GM18526 (cell line): ENCODE results near the gene SHB.

Experiments
- POLR2A ChIP-seq: IDR thresholded peaks from 3 replicates; pipeline ENCODE4 v1.6.1; 2011; ENCODE audit not compliant: insufficient read length; ENCODE audit errors: extremely low read depth

SHB gene

DNA sequence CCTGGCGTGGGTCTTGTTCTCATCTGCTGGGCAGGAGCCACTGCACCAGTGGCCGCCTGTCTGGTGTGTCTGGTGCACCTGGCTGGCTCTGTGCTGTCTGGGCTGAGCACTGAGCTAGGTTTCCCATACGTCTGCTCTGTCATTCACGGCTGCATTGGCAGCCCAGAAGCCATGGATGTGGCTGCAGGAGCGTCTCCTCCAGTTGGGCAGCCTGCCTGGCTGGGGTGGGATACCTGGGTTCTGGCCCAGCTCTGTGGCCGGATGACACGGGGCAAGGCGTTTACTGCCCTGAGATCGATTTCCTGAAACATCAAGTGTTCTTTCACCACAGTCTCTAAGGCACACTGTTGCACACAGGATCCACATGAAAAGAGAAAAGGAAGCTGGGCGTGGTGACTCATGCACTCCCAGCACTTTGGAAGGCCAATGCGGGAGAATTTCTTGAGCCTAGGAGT lies 139.6 kb downstream of the SHB start:
- no peak for TF ChIP-seq POLR2A

DNA sequence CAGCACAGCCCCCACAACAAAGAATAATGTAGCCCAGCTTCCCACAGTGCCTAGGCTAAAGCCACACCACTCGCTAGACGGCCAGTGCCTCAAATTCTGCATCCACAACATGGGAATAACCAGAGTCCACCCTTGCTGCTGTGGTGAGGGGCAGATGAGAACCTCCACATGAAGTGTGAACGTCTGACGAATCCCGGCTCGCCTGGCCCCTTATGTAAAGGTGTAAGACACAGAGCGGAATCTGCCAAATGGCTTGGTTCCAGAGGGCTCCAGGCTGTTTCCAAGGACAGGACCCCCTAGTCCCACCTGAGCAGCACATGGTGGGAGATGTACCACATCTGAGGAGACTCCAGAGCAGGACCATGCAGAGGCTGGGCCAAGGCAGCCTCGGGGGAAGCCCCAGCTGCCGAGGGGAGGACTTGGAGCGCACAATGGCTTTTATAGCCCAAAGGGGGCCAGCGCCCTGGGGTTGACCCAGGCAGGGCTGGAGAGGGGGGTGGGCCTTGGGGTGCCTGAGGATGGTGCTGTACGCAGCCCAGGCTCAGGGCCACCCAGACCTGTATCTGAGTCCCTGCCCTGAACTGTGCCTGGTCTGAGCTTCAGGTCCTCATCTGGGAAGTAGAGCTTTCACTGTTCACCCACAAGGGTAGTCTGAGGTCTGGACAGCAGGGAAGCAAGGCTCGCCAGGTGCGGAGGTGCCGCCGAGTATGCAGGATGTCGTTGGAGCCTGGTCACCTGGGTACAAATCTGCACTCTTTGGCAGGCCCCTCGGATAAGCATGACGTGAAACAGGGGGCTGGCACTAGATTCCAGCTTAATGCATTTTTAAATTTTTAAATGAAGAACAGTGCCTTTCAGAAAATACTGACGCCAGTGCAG lies 140.2 kb downstream of the SHB start:
- TF ChIP-seq POLR2A: no peak

DNA sequence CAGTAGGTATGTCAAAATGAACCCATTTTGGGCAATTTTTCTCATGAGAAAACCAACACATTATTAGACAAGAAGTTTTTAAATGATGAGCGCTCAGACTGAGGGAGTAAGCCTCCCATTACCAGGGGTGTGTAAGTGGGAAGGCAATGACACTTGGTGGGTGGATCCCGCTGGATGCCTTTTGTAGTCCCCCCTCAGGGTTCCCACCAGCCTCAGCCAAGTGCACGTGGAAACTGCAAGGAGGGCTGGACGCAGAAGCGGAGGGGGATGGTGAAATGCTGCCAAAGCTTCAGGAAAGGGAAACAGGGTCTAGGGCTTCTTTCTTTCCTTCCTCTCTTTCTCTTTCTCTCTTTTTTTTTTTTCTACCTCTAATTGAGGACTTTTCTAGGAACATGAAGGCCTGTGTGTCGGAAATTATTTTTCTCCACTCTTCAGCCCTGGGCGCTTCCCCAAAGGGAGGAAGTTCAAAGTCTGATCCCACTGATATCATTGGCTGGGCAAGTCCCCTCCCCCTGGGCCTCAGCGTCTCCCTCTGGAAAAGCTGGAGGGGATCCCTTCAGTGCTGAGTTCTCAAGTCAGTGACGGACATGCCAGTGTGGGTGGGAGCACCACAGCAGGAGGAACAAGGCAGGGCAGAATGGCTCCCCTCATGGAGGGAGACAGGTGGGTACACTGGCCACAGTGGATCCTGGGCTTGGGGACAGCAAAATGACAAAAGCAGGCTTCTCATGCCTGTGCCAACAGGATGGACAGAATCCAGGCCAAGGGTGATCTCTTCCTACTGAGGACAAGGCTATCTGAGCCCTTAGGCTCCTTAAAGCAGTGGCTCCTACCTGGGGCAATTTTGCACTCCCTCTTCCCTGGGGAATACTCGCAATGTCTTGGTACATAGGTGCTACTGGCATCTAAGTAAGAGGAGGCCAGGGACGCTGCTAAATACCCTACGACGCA lies 141.2 kb downstream of the SHB start:
- no peak for TF ChIP-seq POLR2A

DNA sequence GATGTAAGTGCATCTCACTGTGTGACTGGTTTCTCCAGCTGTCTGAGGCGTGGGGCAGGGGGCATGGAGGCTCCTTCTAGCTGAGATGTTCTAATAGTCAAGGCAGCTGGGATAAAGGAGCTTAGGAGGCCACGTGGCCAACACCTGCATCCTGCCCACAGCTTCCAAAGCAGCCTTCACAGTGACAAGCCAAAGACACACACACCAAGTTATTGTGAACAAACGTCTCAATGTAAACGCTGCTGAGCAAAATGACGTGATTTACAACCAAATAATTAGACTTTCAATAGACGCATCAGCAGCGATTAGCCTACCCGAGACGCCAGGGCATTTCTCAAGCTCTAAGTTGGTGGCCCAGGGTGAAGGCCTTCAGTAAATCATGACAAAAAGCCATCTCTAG lies 141.9 kb downstream of the SHB start:
- no peak for TF ChIP-seq POLR2A

DNA sequence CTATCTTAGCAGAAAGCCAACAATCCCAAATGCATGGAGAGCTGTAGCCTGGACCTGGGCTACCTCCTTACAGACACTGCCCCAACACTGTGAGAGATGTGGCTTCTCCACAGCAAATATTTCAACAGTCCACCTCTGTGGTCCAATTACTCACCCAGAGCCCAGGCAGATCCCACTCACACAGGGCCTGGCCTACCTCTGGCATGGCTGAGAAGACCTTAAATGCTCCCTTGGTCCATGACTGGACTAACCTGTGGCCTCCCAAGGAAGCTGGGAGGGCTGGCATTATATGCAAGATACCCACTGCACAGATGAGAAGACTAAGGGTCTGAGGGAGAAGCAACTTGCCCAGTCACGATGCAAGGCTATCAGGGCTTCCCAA lies 142.3 kb downstream of the SHB start:
- TF ChIP-seq POLR2A: no peak

DNA sequence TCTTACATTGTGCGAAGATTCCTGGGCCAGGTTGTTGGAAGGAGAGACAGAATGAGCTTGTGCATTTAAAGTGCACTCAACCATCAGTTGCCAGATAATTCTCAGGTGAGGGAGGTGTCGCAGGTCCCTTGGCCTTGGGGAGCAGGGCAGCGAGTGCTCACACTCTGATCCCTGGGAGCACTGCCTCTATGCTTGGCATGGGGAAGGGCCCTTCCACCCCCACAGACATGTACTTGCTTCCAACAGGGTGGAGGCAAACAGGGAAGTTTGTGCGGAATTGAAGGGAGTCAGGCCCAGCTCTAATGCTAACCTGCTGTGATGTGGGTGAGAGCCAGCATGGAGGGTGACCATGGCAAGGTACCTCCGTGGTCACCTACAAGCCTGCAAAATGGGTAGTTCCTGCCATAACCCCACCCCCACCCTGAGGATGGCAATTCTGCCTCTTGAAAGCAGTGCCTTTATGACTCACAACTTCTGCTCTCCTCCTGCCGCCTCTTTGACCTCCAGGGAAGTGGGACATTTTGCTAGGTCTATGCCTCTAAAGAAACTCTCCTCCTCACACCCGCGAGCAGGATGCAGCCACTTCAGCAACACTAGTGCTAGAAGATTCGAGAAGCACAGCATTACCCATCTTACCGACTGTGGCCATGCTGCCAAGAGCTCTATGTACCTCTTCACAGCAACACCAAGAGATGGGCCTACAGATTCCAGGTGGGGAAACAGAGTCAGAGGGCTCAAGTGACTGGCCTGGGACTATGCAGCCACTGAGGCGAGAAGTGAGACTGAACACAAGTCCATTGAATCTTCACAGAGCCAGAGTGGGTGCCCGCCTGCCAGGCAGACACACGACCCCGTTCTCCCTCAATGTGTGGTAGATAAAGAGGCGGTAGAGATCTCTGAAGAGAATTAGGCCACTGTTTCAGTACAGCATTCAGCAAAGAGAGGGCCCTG lies 143.0 kb downstream of the SHB start:
- no peak for TF ChIP-seq POLR2A

DNA sequence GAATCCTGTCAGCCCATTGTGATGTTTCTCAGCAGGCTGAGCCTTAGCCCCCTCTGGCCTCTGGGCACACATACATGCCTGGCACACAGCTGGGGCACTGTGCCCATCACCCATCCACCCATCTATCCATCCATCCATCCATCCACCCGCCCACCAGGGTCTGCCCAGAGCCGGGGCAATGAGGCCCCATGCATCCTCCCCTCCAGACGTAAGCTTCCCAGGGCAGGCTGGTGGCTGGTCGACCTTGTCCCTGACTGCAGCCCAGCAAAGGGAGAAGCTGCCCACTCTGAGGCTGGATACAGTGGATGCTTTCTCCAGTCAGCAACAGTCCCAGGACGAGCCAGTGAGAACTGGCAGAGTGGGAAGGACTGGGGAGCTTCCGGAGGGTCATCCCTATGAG lies 144.0 kb downstream of the SHB start:
- no peak for TF ChIP-seq POLR2A

DNA sequence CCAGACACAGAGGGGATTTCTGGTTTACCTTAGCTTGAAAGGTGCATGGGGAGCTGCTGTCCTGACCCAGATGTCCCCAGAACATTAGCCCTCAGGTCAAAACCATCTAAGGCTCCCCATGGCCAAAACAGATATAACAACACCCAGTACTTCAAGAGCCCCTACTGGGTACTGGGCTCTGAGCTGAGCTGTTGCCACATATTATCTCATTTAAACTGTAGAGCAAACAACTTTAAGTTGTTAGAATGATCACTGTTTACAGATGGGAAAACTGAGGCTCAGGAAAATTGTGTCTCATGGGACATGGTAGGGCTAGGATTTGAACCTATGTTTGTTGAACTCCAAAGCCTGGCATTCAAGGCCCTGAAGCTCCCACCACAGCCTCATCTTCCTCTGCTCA lies 144.5 kb downstream of the SHB start:
- no peak for TF ChIP-seq POLR2A

DNA sequence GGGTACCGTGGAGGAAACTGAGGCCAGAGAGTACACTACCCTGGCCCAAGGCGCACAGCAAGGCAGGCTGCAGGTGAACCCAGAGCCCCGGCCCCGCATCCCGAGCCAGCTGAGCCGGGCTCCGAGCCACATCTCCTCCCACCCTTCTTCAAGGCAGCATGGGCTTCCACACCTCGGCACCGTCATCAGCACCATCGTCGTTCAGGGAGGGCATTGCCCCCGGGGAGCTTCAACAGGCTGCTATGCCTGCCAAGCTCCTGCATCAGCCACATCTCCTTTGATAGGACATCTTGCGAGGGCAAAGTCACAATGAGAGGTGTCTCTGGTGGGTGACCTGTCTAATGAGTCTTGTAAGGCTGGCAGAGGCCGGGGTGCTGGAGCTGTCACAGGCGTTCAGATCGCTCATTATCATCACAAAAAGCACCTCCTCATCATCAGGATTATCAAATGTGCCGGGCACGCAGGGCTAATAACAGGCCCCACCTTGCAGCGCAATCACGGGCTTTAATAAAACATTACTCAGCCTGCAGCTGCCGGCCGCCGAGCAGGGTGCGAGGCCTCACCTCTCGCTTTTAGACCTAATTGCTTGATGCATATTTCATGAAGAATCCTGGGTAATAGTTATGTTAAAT lies 145.1 kb downstream of the SHB start:
- no peak for TF ChIP-seq POLR2A

DNA sequence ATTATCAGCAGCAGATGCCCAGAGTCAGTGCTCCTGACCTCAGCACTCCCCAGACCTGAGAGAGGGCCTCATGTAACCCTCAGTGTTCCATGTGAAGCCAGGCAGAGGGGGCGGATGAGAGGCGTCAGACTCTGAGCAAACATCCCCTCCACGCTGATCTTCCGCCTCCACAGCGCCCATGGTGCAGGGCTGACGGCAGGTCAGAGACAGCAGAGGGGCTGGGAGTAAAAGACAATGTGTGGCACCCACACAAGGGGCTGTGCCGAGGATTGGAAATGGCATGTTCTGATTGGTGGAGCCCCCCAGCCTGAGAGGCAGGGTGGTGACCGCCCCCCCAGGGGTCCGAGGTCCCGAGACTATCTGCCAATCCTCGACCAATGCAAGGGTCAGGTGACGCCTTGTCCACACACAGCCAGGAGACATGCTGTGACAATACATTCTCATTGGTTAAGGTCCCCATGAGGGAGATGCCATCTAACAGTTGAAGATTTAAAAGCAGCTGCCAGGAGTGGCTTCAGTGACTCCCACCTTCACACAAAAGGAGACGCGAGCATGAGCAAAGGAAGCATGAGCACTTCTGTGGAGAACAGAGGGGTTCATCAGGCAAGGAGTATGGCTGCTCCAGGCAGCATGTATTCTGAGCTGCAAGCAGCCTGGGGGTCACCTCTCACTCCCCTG lies 145.8 kb downstream of the SHB start:
- TF ChIP-seq POLR2A: no peak

DNA sequence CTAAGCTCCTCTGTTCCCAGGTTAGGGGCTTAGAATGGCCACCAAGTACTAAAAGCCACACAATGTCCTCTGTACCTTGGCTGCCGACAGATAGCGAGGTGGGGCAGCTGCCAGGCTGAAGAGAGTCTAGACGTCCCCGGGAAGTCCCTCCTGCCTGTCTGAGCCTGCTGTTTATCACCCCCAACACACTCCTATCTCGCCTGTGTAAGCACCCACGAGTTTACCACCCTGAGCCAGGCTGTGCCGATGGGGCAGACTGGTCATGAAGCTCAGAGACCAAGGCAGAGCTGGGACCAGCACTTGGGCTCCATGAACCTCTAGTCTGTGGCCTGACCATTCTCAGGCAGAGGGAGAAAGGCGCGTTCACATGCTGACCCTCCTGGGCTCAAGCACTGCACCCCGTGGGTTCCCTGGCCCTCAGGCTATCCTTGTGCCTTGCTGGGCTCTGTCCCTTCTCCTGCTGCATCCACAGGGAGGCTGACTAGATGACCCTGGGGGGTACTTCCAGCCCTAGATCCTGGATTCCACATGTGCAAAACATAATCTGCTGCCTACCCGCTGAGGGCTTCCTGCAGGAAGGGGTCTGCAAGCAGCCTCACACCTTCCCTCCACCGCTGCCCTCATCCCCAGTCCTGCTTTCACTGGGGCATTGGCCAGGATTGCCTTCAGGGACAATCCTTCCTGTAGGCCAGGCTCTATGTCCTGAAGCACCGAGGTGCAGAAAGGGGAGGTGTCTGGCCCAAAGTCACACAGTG lies 146.5 kb downstream of the SHB start:
- TF ChIP-seq POLR2A: no peak

DNA sequence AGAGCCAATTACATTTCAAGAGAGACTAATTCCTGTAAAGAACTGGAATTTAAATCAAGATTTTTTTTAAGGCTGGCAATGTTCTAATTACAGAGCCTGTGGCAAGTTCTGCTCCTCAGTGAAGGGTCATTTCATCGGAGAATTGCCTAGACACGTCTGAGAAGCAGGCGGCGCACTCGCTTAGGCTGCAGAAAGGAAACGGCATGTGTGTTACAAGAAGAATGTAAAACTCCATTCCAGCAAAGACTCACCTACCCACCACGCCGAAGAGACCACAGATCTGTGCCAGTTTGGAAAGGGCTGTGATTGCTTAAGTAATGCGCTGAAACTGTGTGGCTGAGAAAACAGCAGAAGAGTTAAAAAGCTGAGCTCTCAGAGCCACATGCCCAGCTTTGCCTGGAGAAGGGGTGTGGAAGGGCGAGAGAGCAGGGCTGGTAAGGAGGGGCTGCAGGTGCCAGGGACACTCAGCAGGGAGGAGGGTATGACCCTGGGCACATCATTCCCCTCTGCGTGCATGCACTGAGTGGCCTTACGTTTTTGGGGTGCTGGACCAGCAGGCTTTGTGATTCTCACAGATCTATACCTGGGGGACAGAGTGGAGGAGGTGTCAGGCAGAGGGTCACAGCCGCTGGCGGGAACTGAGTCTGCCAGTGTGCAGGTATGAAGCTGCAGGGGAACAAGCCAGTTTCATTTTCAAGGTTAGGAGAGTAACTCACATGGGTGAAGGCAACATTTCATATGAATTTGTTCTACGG lies 147.3 kb downstream of the SHB start:
- no peak for TF ChIP-seq POLR2A

DNA sequence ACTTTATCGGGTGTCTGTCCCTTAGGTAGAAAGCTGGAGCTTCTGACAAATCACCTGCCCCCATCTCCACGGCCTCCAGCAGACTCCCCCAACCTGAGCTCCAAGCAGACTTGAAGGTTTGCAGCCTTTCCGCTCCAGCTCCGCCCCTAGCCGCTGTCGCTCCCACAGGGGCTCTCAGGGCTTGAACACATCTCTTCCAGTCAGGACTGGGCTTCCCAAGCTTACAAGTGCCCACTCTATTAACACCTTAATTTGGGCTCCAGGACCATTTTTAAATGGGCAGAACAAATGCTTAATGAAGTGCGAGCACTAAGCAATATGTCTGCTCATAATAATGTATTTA lies 147.9 kb downstream of the SHB start:
- TF ChIP-seq POLR2A: no peak
